DMS114 treated with DMSO at 0.1 percent for 48 hours (cell line): ENCODE measurements around the gene JHY.

Source experiments
- DNase-seq: peaks from one replicate; lab custom pipeline; 2025; ENCODE audit not compliant: unreplicated experiment; lab: John Stamatoyannopoulos, UW

JHY gene

DNA sequence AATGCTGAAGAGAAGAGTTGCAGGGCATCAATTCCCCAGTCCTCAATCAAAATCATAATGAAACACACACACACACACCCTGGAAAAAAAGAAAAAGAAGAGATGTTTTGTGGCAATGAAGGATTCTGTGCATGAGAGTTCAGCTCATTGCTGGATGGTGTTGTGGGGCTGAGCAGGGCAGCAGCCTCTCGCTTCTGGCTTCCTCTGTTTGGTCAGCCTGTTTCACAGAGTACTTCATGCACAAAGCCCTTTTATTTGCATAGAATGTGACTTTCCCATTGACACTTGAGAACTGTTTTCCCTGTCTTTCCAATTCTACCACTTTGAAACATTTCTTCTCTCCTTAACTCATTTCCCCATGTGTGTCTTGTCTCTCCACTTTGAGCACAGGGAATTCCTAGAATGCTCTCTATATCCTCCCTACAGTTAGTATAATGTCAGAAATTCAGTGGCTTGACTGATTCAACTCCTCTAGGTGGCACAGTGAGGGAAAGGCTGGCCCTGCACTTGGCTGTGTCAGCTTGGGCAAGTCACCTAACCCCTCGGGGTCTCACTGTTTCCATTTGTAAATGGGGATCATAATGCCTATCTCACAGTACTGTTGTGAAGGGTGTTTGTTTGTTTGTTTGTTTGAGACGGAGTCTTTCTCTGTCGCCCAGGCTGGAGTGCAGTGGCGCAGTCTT, 124.4 kb downstream of the JHY start:
- no peak for DNase-seq
